ENCODE data around the gene PLCG1.

GRCh38 chr20:41201760-41202159 is 64.4 kb downstream of the PLCG1 start:
- TF ChIP-seq CTCF (IDR thresholded peaks at IDR 0.05) (no peak), EP300 (IDR thresholded peaks at IDR 0.05) (no peak), POLR2AphosphoS5 (IDR thresholded peaks at IDR 0.05) (no peak)

All from suprapubic skin (tissue), 4 donors.